ENCODE data around the gene DPP6.

The DPP6 gene

GRCh38 chr7:154430640-154431039, 378.4 kb downstream of the DPP6 start:
- no peak overlapping the region for H3K4me3 ChIP-seq (ENCODE audit: low read depth, low read length)
- no peak for TF ChIP-seq CTCF (IDR thresholded peaks at IDR 0.05; ENCODE audit: low read depth, low read length)

DNA sequence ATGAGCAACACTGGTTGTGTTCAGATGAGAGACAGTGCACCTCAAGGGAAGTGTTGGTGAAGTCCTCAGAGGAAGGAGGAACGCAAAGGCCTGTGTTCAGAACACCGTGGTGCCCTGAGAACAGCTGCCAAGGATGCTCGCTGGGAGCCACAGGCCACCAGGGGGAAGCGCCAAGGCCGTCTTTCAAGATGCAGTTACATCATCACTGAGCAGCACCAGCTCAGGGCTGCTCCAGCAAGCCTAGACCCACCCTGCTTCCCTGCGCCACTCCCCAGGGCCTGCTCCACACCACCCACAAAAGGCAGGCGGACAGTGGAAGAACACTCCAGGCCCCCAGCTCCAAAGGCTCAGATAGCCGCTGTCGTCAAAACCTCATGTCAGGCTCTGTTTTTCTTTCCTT, 378.8 kb downstream of the DPP6 start:
- H3K4me3 ChIP-seq (ENCODE audit: low read depth, low read length) = no peak overlapping the region
- TF ChIP-seq CTCF (IDR thresholded peaks at IDR 0.05; ENCODE audit: low read depth, low read length) = no peak

GRCh38 chr7:154433632-154434598, 381.7 kb downstream of the DPP6 start:
- H3K4me3 ChIP-seq (ENCODE audit: low read depth, low read length) = no peak overlapping the region
- TF ChIP-seq CTCF (IDR thresholded peaks at IDR 0.05; ENCODE audit: low read depth, low read length) = no peak

DNA sequence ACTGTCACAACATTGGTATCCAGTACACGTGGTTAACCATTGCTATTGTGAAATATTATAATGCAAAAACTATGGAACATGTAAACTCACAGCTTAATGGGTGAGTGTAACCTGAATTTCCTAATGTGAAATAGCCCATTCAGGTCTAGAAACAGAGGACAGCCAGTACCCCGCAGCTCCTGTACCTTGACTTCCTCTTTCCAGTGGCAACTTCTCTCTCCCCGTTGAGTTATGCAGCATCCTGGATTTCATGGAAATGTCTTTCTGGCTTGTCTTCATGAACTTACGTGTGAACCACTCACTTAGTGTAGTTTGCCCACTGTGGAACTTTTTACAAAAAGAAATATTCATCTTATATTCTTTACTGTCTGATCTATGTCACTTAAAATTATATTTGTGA, 384.4 kb downstream of the DPP6 start:
- no peak for TF ChIP-seq CTCF (IDR thresholded peaks at IDR 0.05; ENCODE audit: low read depth, low read length)

GRCh38 chr7:154437234-154437633, 385.0 kb downstream of the DPP6 start:
- no peak for TF ChIP-seq CTCF (IDR thresholded peaks at IDR 0.05; ENCODE audit: low read depth, low read length)

More for the DNA sequence above, 384.4 kb downstream of the DPP6 start:
- H3K4me3 ChIP-seq (ENCODE audit: low read depth, low read length) = no peak overlapping the region

DNA sequence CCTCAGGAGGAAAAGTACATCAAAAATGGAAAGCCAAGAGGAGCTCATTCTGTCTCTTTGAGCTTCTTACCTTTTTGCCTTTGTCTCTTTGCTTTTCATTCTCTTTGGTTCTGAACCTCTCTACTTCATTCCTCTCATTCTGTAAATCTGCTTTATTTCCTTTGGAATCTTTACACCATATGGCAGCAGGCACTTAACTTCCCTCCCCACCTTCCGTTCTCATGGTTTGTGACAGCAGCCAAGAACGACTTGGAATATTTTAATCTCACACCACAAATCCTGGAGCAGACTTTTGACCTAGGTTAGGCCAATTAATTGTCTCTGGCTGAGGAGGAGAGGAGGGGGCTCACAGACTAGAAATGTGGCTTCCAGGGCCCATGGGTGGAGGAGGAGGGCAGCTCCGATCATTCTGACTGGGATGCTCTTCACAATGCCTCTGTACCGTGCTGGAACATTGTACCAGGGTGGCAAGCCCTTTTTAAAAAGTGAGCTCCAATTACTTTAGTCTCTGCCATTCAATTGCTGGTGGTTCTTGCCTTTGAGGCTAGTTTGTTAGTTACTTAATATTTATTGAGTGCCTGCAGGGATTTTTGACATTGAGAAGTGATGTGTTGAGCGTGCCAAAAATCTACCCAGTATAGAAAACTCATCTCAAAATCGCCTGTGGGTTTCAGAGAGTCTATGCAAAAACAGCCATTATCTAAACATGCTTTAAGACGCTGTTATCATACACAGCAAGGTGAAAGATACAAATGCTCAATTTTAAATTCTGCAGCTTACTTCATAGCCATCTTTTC, 386.6 kb downstream of the DPP6 start:
- H3K4me3 ChIP-seq (ENCODE audit: low read depth, low read length) = no peak overlapping the region
- TF ChIP-seq CTCF (IDR thresholded peaks at IDR 0.05; ENCODE audit: low read depth, low read length) = no peak

More at GRCh38 chr7:154437234-154437633, 385.0 kb downstream of the DPP6 start:
- no peak overlapping the region for H3K4me3 ChIP-seq (ENCODE audit: low read depth, low read length)
